AG09319 (cell line): ENCODE results near the gene NLK.
"Not testable (repeated sequence)": the region's sequence is repeated elsewhere in the genome, so short reads cannot be mapped to it uniquely, and the experiment has no call there.

ENCODE experiments used
- DNase-seq: peaks from one replicate; pipeline ENCODE4 v3.0.0-alpha.2; 2010; ENCODE audit warnings: low read depth; ENCODE audit errors: extremely low read depth
- TF ChIP-seq, protein P1 (sequence below): IDR thresholded peaks from 2 replicates; pipeline ENCODE4 v1.5.1; 2011; ENCODE audit warnings: low read depth, mild to moderate bottlenecking, inconsistent platforms, low read length, moderate library complexity

Gene NLK

DNA sequence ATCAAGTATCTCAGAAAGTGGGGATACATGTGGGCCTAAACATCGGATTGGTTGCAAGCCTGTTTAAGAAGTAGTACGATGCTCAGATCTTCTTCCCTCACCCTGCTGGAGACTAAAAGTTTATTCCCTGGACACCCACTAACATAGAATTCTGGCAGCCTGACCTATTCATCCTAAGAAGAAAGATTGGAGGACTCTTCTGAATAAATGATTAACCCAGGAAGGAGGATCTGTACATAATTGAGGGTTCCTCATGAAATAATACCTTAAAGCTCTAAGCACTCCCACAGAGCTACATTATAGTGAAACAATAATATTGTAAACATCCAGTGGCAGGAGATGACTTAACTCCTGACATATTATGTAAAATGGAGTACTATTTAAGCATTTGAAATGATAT is 111.7 kb downstream of the NLK start:
- DNase-seq, result no peak
- TF ChIP-seq, protein P1, sequence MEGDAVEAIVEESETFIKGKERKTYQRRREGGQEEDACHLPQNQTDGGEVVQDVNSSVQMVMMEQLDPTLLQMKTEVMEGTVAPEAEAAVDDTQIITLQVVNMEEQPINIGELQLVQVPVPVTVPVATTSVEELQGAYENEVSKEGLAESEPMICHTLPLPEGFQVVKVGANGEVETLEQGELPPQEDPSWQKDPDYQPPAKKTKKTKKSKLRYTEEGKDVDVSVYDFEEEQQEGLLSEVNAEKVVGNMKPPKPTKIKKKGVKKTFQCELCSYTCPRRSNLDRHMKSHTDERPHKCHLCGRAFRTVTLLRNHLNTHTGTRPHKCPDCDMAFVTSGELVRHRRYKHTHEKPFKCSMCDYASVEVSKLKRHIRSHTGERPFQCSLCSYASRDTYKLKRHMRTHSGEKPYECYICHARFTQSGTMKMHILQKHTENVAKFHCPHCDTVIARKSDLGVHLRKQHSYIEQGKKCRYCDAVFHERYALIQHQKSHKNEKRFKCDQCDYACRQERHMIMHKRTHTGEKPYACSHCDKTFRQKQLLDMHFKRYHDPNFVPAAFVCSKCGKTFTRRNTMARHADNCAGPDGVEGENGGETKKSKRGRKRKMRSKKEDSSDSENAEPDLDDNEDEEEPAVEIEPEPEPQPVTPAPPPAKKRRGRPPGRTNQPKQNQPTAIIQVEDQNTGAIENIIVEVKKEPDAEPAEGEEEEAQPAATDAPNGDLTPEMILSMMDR, result no peak

DNA sequence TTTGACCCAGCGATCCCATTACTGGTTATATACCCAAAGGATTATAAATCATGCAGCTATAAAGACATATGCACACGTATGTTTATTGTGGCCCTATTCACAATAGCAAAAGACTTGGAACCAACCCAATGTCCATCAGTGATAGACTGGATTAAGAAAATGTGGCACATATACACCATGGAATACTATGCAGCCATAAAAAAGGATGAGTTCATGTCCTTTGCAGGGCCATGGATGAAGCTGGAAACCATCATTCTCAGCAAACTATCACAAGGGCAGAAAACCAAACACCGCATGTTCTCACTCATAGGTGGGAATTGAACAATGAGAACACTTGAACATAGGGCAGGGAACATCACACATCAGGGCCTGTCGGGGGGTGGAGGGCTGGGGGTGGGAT is 112.9 kb downstream of the NLK start:
- not testable (repeated sequence) for DNase-seq

DNA sequence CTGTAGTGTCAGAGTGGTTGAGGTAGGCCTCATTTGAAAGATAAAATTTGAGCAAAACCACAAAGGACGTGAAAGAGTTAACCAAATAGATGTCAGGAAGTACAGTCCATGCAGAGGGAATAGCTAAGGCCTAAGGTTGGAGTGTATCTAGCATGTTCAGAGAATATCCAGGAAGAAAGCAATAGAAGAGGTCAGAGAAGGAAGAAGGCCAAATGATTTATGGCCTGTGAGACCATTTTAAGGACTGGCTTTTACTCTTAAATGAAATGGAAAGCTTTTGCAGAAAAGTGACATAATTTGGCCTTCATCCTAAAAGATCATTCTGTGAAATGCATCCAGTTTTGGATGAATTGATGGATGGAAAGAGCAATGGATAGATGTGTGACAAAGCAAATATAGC is 116.5 kb downstream of the NLK start:
- TF ChIP-seq, protein P1, result no peak
- no peak for DNase-seq

DNA sequence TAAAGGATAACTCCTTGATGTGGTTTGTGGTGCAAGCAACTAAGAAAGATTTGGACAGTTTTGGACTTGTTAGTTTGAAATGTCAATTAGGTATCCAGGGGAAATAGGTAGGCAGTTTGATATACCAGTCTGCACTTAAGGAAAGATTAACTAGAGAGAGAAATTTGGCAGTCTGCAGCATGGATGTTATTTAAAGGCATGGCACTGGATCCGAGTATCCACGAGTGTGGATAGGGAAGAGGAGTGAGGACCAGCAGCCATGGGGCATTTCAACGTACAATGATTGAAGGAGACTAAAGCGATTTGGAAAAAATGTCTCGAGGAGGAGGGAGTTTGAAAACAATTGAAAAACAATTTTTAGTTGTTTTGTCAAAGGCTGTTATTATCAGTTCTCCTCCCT is 117.4 kb downstream of the NLK start:
- no peak for DNase-seq

DNA sequence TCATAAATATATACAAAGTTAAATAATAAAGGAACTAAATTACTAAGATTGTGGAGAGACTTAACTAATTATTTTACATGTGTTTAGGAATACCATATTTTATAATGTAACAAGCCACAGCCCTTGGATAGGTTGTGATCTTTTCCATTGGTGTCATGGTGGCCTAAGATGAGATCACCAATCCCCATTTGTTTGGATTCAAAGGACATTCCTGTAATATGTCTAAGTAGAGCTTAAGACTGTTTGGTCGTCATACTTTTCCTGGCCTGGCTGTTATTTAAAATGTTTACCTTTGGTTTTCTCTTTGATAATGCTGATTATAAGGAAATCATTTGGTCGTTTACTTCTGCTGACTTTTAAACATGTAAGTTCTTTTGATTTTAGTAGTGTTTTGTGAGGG is 118.1 kb downstream of the NLK start:
- no peak for DNase-seq
- TF ChIP-seq, protein P1, result no peak

More for the DNA sequence above, 117.4 kb downstream of the NLK start:
- TF ChIP-seq, protein P1, result no peak

DNA sequence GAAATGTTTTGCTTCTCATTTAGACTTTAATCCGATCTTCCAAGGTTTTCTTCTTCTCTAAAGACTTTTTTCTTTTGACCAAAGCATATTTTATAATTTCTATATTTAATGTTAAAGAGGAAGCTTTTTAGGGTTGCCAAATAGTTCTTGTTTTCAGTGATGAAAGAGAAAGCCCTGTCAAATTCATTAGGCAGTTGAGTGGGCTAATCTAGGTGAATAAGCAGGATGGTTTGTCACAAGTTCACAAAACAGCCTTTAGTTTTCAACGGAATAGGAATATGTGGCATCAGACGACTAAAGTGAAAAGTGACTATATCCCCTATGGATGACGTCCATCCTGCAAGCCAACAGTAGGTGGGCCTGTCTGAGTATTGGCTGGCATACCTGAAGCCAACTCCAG is 118.8 kb downstream of the NLK start:
- TF ChIP-seq, protein P1, result no peak
- no peak for DNase-seq

DNA sequence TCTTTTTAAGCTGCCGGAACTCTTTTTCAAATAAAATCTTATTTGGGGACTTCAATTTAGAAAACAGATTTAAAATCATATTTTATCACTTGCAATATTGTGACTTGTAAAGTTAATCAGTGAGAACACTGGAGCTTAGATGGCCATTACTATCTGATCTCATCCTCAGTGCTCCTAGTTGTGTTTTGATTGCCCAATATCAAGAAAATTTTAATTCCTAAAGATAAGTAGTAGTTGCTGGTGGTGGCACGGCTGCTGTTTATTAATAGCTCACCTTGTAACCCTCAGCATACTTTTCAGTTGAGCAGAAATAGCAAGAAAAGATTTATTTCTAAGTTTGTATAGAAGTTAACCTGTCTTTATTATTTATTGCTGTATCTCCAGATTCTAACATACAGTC is 124.0 kb downstream of the NLK start:
- TF ChIP-seq, protein P1, result no peak
- no peak for DNase-seq

DNA sequence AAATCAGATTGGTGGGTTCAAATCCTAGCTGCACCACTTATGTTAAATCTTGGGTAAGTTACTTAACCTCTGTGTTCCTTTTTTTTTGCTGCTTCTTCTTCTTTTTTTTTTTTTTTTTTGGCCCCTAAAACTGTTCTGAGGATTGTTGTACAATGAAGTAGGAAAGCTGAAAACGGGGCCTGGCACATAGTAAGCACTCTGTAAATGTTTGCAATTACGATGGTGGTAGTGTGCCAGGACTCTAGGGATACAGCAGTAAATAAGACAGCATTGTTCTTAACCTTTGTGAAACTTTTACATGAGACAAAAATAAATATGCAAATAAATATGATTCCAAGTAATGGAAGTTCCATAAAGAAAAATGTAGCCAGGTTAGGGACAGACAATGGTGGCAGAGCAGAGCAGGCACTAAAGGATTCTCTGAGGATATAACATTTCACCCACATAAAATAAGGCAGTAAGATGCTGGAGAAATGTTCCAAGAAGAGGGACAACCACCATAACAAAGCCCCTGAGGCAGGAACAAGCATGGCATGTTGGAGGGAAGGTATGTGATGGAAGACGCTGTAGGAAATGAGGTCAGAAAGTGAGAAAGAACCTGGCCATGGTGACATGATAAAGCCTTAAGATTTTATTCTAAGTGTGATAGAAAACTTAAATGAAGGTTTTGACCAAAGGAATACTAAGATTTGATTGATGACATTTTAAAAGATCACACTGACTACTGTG is 127.3 kb downstream of the NLK start:
- DNase-seq, result no peak
- TF ChIP-seq, protein P1, result no peak
